Sigmoid colon (tissue), 7 donors: ENCODE data around the gene SDK1. TPM values are rescaled to one million over a fixed set of nuclear protein-coding genes. Genes with fewer than 3 reads are reported as not detected.

ENCODE experiments used
- DNase-seq: peaks from one replicate; pipeline ENCODE4 v3.0.0-alpha.2; 2019
- H3K27ac ChIP-seq, 4 donors: fragments of 200-600 bp; sonication (generic); one replicate each; pipeline ENCODE4 v1.5.1; 2016 to 2019; ENCODE audit warnings: mild to moderate bottlenecking in 1 of 4
- H3K27me3 ChIP-seq, 3 donors: fragments of 200-600 bp; sonication (generic); one replicate each; pipeline ENCODE4 v1.5.1; 2019; ENCODE audit warnings: mild to moderate bottlenecking in 1 of 3
- H3K36me3 ChIP-seq, 4 donors: fragments of 200-600 bp; sonication (generic); one replicate each; pipeline ENCODE4 v1.5.1; 2016 to 2019
- H3K4me1 ChIP-seq, 4 donors: fragments of 200-600 bp; sonication (generic); one replicate each; pipeline ENCODE4 v1.5.1; 2017 to 2019
- H3K4me3 ChIP-seq, 4 donors: fragments of 200-600 bp; sonication (generic); one replicate each; pipeline ENCODE4 v1.5.1; 2017 to 2019; ENCODE audit warnings: mild to moderate bottlenecking in 2 of 4, moderate library complexity in 1 of 4
- H3K9me3 ChIP-seq, 4 donors: fragments of 200-600 bp in 3 of 4; sonication (generic) in 3 of 4; one replicate each; pipeline versions ENCODE4 v1.5.1 to v1.6.1; 2013 to 2019
- CTCF ChIP-seq, 4 experiments: fragments of 450-650 bp in 3 of 4; fragments of 200-600 bp in 1 of 4; IDR thresholded peaks; one replicate each; pipeline ENCODE4 v1.5.1; 2016 to 2019; ENCODE audit warnings: antibody characterized with exemption in 4 of 4, mild to moderate bottlenecking in 3 of 4, moderate library complexity in 2 of 4
- EP300 ChIP-seq, 4 donors: sonication (generic); formaldehyde crosslinking; IDR thresholded peaks; one replicate each; pipeline ENCODE4 v1.6.1; 2017; ENCODE audit warnings: antibody characterized with exemption in 4 of 4
- POLR2A ChIP-seq, 2 donors: fragments of 450-650 bp; IDR thresholded peaks; one replicate each; pipeline ENCODE4 v1.6.1; 2016; ENCODE audit warnings: antibody characterized with exemption in 2 of 2, mild to moderate bottlenecking in 2 of 2, moderate library complexity in 2 of 2
- POLR2AphosphoS5 ChIP-seq, 4 donors: sonication (generic); formaldehyde crosslinking; IDR thresholded peaks; one replicate each; pipeline ENCODE4 v1.6.1; 2017; ENCODE audit warnings: antibody characterized with exemption in 4 of 4
- WGBS, 2 donors: extraction: QIAGEN DNeasy Blood & Tissue Kit; methylation state at CpG; one replicate each; pipeline ENCODE4 v1.1.7; 2013; 5-methylcytosine and 5-hydroxymethylcytosine counted together
- intact Hi-C: fragments of 100-400 bp; cut with DNase I; formaldehyde crosslinking; loops from one replicate; pipeline ENCODE4 v1.15.1; 2023
- polyA plus RNA-seq, 3 donors: library from polyadenylated mRNA; stranded (reverse); fragments of 200-250 nt; gene quantifications; one replicate each; pipeline ENCODE4 v1.2.3, GENCODE V29; 2013
- total RNA-seq, 4 donors: library from RNA; depleted of rRNA; stranded (reverse); fragments of >200 nt; gene quantifications; one replicate each; pipeline ENCODE4 v1.1.0, GENCODE V29; 2016
- donor health status: healthy with polysubstance abuse.
- donor health status: Bipolar disorder and iron deficiency.
- donor health status: healthy.

The SDK1 gene
- total and polyA plus RNA-seq, 7 donors, result under 0.01 to 23.0 (median 10.0) TPM; not detected in 1

DNA sequence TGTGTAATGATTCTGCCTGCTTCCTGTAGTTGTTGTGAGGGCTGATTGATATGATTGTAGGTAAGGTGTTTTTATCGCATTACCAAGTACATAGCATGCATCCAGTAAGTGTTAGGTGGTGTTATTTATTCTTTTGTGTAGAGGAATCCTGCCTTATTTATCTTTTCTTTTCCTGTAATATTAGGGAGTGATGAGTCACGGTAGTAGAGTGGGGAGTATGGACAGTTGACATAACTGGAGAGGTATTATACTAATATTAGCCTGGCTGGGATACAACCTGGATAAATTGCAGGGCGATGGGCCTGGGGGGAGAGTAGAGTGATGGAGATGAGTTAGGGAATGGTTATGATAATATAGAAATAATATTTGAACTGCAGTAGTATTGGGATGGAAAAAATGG is 9.8 kb downstream of the SDK1 start:
- 89% methylated on average over 3 of the region's 3 CpGs for WGBS, 2 donors
- DNase-seq, result no peak
- intact Hi-C loops, result no loop called here
- no peaks in the 10 kb centered on the region for H3K9me3 ChIP-seq
- peaks cover 0 to 28% (median 11%) of the 10 kb centered on the region in 4 donors for H3K4me1 ChIP-seq
- no peaks in the 10 kb centered on the region for H3K36me3 ChIP-seq
- no peak overlapping the region for H3K27ac ChIP-seq
- no peak for TF ChIP-seq CTCF (IDR thresholded peaks at IDR 0.05)
- no peak for TF ChIP-seq POLR2A (IDR thresholded peaks at IDR 0.05)
- no peak for TF ChIP-seq POLR2AphosphoS5 (IDR thresholded peaks at IDR 0.05)
- no peak for TF ChIP-seq EP300 (IDR thresholded peaks at IDR 0.05)
- H3K27me3 ChIP-seq, result no peaks in the 10 kb centered on the region
- H3K4me3 ChIP-seq, result no peak overlapping the region

- Histone ChIP-seq H3K9me3 (no peaks in the 10 kb centered on the region), H3K27me3 (no peaks in the 10 kb centered on the region), H3K4me3 (no peak overlapping the region), H3K4me1 (peaks cover 0 to 12% (median under 1%) of the 10 kb centered on the region in 4 donors), H3K27ac (no peak overlapping the region), H3K36me3 (no peaks in the 10 kb centered on the region)
- TF ChIP-seq EP300 (IDR thresholded peaks at IDR 0.05), result no peak
- no peak for TF ChIP-seq POLR2AphosphoS5 (IDR thresholded peaks at IDR 0.05)
- no peak for TF ChIP-seq POLR2A (IDR thresholded peaks at IDR 0.05)
- no peak for TF ChIP-seq CTCF (IDR thresholded peaks at IDR 0.05)
- DNase-seq, result no peak
- 73 to 90% methylated on average over 2 of the region's 2 CpGs for WGBS, 2 donors
- intact Hi-C loops, result no loop called here
These were observed 11.5 kb downstream of the SDK1 start for GRCh38 chr7:3312583-3312982.

GRCh38 chr7:3318874-3319273 is 17.8 kb downstream of the SDK1 start:
- no peaks in the 10 kb centered on the region for H3K4me1 ChIP-seq
- no peak for TF ChIP-seq EP300 (IDR thresholded peaks at IDR 0.05)
- no peak for TF ChIP-seq POLR2AphosphoS5 (IDR thresholded peaks at IDR 0.05)
- no peak for TF ChIP-seq POLR2A (IDR thresholded peaks at IDR 0.05)
- TF ChIP-seq CTCF (IDR thresholded peaks at IDR 0.05), result no peak
- WGBS, 2 donors, result 64 to 78% methylated on average over 4 of the region's 4 CpGs

GRCh38 chr7:3321206-3321605 is 20.2 kb downstream of the SDK1 start:
- no peak for TF ChIP-seq POLR2AphosphoS5 (IDR thresholded peaks at IDR 0.05)
- TF ChIP-seq POLR2A (IDR thresholded peaks at IDR 0.05), result no peak
- no peak for TF ChIP-seq EP300 (IDR thresholded peaks at IDR 0.05)
- no peak for TF ChIP-seq CTCF (IDR thresholded peaks at IDR 0.05)
- Histone ChIP-seq H3K27ac (no peak overlapping the region), H3K4me3 (no peak overlapping the region), H3K27me3 (no peaks in the 10 kb centered on the region), H3K36me3 (no peaks in the 10 kb centered on the region), H3K9me3 (no peaks in the 10 kb centered on the region), H3K4me1 (no peaks in the 10 kb centered on the region)
- WGBS, 2 donors, result 26 to 81% methylated on average over 4 of the region's 4 CpGs
- no peak for DNase-seq
- intact Hi-C loops, result no loop called here

More at GRCh38 chr7:3318874-3319273, 17.8 kb downstream of the SDK1 start:
- Histone ChIP-seq H3K9me3 (no peaks in the 10 kb centered on the region), H3K36me3 (no peaks in the 10 kb centered on the region), H3K27ac (no peak overlapping the region), H3K4me3 (no peak overlapping the region), H3K27me3 (no peaks in the 10 kb centered on the region)
- intact Hi-C loops, result no loop called here
- DNase-seq, result no peak

- H3K9me3 ChIP-seq, result no peaks in the 10 kb centered on the region
- TF ChIP-seq EP300 (IDR thresholded peaks at IDR 0.05) (no peak), POLR2AphosphoS5 (IDR thresholded peaks at IDR 0.05) (no peak), POLR2A (IDR thresholded peaks at IDR 0.05) (no peak), CTCF (IDR thresholded peaks at IDR 0.05) (no peak)
- WGBS, 2 donors, result 68 to 81% methylated on average over 3 of the region's 3 CpGs
- no peaks in the 10 kb centered on the region for H3K27me3 ChIP-seq
- intact Hi-C loops, result no loop called here
- no peak overlapping the region for H3K4me3 ChIP-seq
- no peak for DNase-seq
- no peaks in the 10 kb centered on the region for H3K4me1 ChIP-seq
- no peak overlapping the region for H3K27ac ChIP-seq
- no peaks in the 10 kb centered on the region for H3K36me3 ChIP-seq
These were observed 20.7 kb downstream of the SDK1 start for GRCh38 chr7:3321745-3322144.
